Epithelial cell of esophagus (primary cell): ENCODE results near the gene PLA2G12B.

Experiments
- DNase-seq: peaks from one replicate; pipeline ENCODE4 v3.0.0; 2010; ENCODE audit warnings: low read depth
- H3K4me3 ChIP-seq: 2 replicates; pipeline ENCODE4 v1.5.1; 2011; ENCODE audit warnings: mild to moderate bottlenecking, low read length, control low read depth
- CTCF ChIP-seq: IDR thresholded peaks from 2 replicates; pipeline ENCODE4 v1.5.1; 2011; ENCODE audit warnings: low read depth, mild to moderate bottlenecking, low read length, control low read depth, inconsistent platforms; ENCODE audit not compliant: insufficient read depth; ENCODE audit errors: missing control alignments

Gene PLA2G12B

DNA sequence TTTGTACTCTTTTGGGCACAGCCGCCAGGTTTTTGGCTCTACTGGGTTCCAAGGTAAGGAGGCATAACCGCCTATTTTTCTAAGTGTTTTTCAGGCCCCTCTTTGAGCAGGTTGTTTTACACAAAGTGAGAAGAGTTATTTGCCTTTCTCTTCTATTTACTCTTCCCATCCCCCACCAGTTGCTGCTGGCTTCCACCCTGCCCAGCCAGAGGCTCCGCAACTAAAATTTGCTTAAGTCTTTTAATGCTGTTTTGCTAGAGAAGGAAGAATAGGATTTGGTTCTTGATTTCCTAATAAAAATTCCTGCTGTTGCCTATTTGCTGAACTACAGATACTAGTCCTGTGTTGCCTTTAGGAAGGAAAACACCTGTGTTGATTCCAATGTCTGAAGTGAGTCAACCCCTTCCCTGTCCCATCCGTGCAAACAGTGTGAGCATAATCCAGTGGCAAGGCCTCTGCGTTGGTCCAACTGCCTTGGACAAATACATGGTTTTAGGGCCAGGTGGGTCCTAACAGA, 1.9 kb downstream of the PLA2G12B start:
- H3K4me3 ChIP-seq = no peak overlapping the region
- DNase-seq = no peak
- TF ChIP-seq CTCF = no peak

- DNase-seq = no peak
- TF ChIP-seq CTCF = no peak
- H3K4me3 ChIP-seq = no peak overlapping the region
Observed at GRCh38 chr10:72952189-72952588, 2.4 kb downstream of the PLA2G12B start.

GRCh38 chr10:72951760-72952159, 2.8 kb downstream of the PLA2G12B start:
- no peak overlapping the region for H3K4me3 ChIP-seq
- TF ChIP-seq CTCF = no peak
- DNase-seq = no peak

GRCh38 chr10:72948762-72949161, 5.8 kb downstream of the PLA2G12B start:
- TF ChIP-seq CTCF = no peak
- no peak overlapping the region for H3K4me3 ChIP-seq
- DNase-seq = no peak

- DNase-seq = no peak
- no peak for TF ChIP-seq CTCF
Observed at GRCh38 chr10:72946963-72947362, 7.6 kb downstream of the PLA2G12B start.

GRCh38 chr10:72943498-72944234, 10.9 kb downstream of the PLA2G12B start:
- no peak for DNase-seq
- H3K4me3 ChIP-seq = no peak overlapping the region

More at GRCh38 chr10:72946963-72947362, 7.6 kb downstream of the PLA2G12B start:
- no peak overlapping the region for H3K4me3 ChIP-seq

More at GRCh38 chr10:72943498-72944234, 10.9 kb downstream of the PLA2G12B start:
- TF ChIP-seq CTCF = no peak
